WTC11 (cell line): ENCODE measurements around the gene LHX3. TPM values are rescaled to one million over a fixed set of nuclear protein-coding genes. Genes with fewer than 3 reads are reported as not detected.

ENCODE experiments used
- AFF4 ChIP-seq: sonication (generic); formaldehyde crosslinking; IDR thresholded peaks from 2 replicates; pipeline ENCODE4 v1.8.1; 2023; ENCODE audit warnings: mild to moderate bottlenecking, missing genetic modification reagents, borderline replicate concordance
- AR ChIP-seq: fragments of 250-450 bp; sonication (Bioruptor Pico); IDR thresholded peaks from 2 replicates; pipeline ENCODE4 v1.9.0; 2021; ENCODE audit warnings: mild to moderate bottlenecking
- FOXJ3 ChIP-seq: sonication (generic); formaldehyde crosslinking; IDR thresholded peaks from 2 replicates; pipeline ENCODE4 v1.9.0; 2021; ENCODE audit warnings: missing genetic modification reagents, mild to moderate bottlenecking, borderline replicate concordance
- FOXP1 ChIP-seq: sonication (generic); formaldehyde crosslinking; IDR thresholded peaks from 2 replicates; pipeline ENCODE4 v1.8.0; 2022; ENCODE audit warnings: missing genetic modification reagents, mild to moderate bottlenecking, moderate library complexity, borderline replicate concordance
- GRHL2 ChIP-seq: fragments of 250-450 bp; sonication (Bioruptor Pico); IDR thresholded peaks from 2 replicates; pipeline ENCODE4 v1.8.0; 2022; ENCODE audit warnings: mild to moderate bottlenecking, moderate library complexity; ENCODE audit not compliant: insufficient replicate concordance, severe bottlenecking
- NFE2L1 ChIP-seq: sonication (generic); formaldehyde crosslinking; IDR thresholded peaks from 2 replicates; pipeline ENCODE4 v1.8.1; 2023; ENCODE audit warnings: missing genetic modification reagents
- NR1H2 ChIP-seq: sonication (generic); formaldehyde crosslinking; IDR thresholded peaks from 2 replicates; pipeline ENCODE4 v1.9.0; 2021; ENCODE audit warnings: mild to moderate bottlenecking, moderate library complexity, missing genetic modification reagents
- RELA ChIP-seq: sonication (generic); formaldehyde crosslinking; IDR thresholded peaks from 2 replicates; pipeline ENCODE4 v1.8.1; 2022; ENCODE audit warnings: missing genetic modification reagents, mild to moderate bottlenecking, borderline replicate concordance
- STAT6 ChIP-seq: sonication (generic); formaldehyde crosslinking; conservative IDR thresholded peaks from 2 replicates; pipeline ENCODE4 v1.8.1; 2023; ENCODE audit warnings: mild to moderate bottlenecking, low read depth, missing genetic modification reagents, moderate library complexity
- USF2 ChIP-seq: sonication (generic); formaldehyde crosslinking; IDR thresholded peaks from 2 replicates; pipeline ENCODE4 v1.8.1; 2023; ENCODE audit warnings: mild to moderate bottlenecking, missing genetic modification reagents, moderate library complexity
- ZNF281 ChIP-seq: sonication (generic); formaldehyde crosslinking; IDR thresholded peaks from 2 replicates; pipeline ENCODE4 v1.8.0; 2023; ENCODE audit warnings: mild to moderate bottlenecking, missing genetic modification reagents
- total RNA-seq: library from RNA; stranded (reverse); gene quantifications from 3 replicates; pipeline ENCODE4 v1.2.3, GENCODE V29; 2021

LHX3 gene
- total RNA-seq, 1 experiment from 2014 or later = not detected

- TF ChIP-seq ZNF281 (CRISPR knock-in tag) (no peak), FOXP1 (peak; percentile 12; the same call in 1 of the 2 replicates), AR (CRISPR knock-in tag) (no peak), RELA (CRISPR knock-in tag) (no peak), STAT6 (CRISPR knock-in tag) (no peak), NR1H2 (CRISPR knock-in tag) (no peak), FOXJ3 (CRISPR knock-in tag) (no peak), GRHL2 (CRISPR knock-in tag) (no peak), USF2 (CRISPR knock-in tag) (no peak), NFE2L1 (CRISPR knock-in tag) (no peak), AFF4 (CRISPR knock-in tag) (no peak)
Measured at GRCh38 chr9:136170006-136170901, 34.7 kb downstream of the LHX3 start (continued).
